GM23248 (cell line): ENCODE data around the gene CEP41.

ENCODE experiments used
- EZH2 ChIP-seq: fragments of 200-600 bp; sonication (generic); IDR thresholded peaks from 2 replicates; pipeline ENCODE4 v1.6.1; 2018; ENCODE audit warnings: antibody characterized with exemption, mild to moderate bottlenecking; ENCODE audit not compliant: insufficient read depth, poor library complexity, severe bottlenecking
- EZH2phosphoT487 ChIP-seq: fragments of 200-600 bp; sonication (generic); IDR thresholded peaks from 2 replicates; pipeline ENCODE4 v1.6.1; 2018; ENCODE audit warnings: antibody characterized with exemption, moderate library complexity, mild to moderate bottlenecking, low read depth; ENCODE audit not compliant: insufficient read depth

GRCh38 chr7:130346177-130346905 lies 94.5 kb downstream of the CEP41 start:
- TF ChIP-seq EZH2: no peak
- TF ChIP-seq EZH2phosphoT487: no peak
